NT2/D1 (cell line): Measurements from ENCODE around the gene UBTD2.

Experiments used
- SUZ12 ChIP-seq: IDR thresholded peaks from 2 replicates; pipeline ENCODE4 v1.6.1; 2011; ENCODE audit not compliant: insufficient read length, insufficient read depth; ENCODE audit errors: extremely low read depth
- YY1 ChIP-seq: IDR thresholded peaks from 2 replicates; pipeline ENCODE4 v1.6.1; 2011; ENCODE audit not compliant: insufficient read length, insufficient read depth
- ZNF274 ChIP-seq: IDR thresholded peaks from 2 replicates; pipeline ENCODE4 v1.6.1; 2011; ENCODE audit warnings: mild to moderate bottlenecking, low read depth, low read length

GRCh38 chr5:172299916-172300439 lies 16.4 kb upstream of the UBTD2 start:
- TF ChIP-seq YY1: no peak
- no peak for TF ChIP-seq ZNF274
- TF ChIP-seq SUZ12: no peak
